SK-N-MC (cell line): ENCODE results near the gene ZFYVE28.
A peak's percentile ranks its signal among the peaks of the same experiment; 100 is the strongest.

Source experiments
- DNase-seq: peaks from one replicate; pipeline ENCODE4 v3.0.0-alpha.2; 2011; ENCODE audit warnings: low read depth, low spot score
- H3K27ac ChIP-seq: fragments of 200-600 bp; sonication (generic); 2 replicates; pipeline ENCODE4 v1.5.1; 2016; ENCODE audit warnings: mixed run types
- H3K36me3 ChIP-seq: fragments of 200-600 bp; sonication (generic); 2 replicates; pipeline ENCODE4 v1.6.1; 2017; ENCODE audit warnings: antibody characterized with exemption, low read length, mixed read lengths; ENCODE audit not compliant: insufficient read depth
- H3K4me3 ChIP-seq: fragments of 200-600 bp; sonication (generic); 2 replicates; pipeline ENCODE4 v1.5.1; 2016
- H3K9ac ChIP-seq: fragments of 200-600 bp; sonication (generic); 2 replicates; pipeline ENCODE4 v1.8.0; 2017; ENCODE audit warnings: mixed run types, mixed read lengths; ENCODE audit not compliant: insufficient read length
- H3K9me3 ChIP-seq: fragments of 200-600 bp; sonication (generic); 2 replicates; pipeline ENCODE4 v1.6.1; 2017; ENCODE audit warnings: low read depth, mild to moderate bottlenecking, antibody characterized with exemption, low read length, moderate library complexity, mixed read lengths
- EZH2 ChIP-seq: fragments of 200-600 bp; sonication (generic); IDR thresholded peaks from one replicate; pipeline ENCODE4 v1.6.1; 2017; ENCODE audit warnings: antibody characterized with exemption
- FOXP2 ChIP-seq: optimal IDR thresholded peaks from 2 replicates; pipeline ENCODE3; 2011; ENCODE audit warnings: mild to moderate bottlenecking, moderate library complexity; ENCODE audit not compliant: insufficient read depth; ENCODE audit errors: extremely low read length, control extremely low read depth
- POLR2AphosphoS5 ChIP-seq: IDR thresholded peaks from 2 replicates; pipeline ENCODE4 v1.6.1; 2012; ENCODE audit warnings: mild to moderate bottlenecking, low read depth, low read length, borderline replicate concordance

ZFYVE28 gene

GRCh38 chr4:2247128-2248043 lies 171.1 kb downstream of the ZFYVE28 start:
- Histone ChIP-seq H3K36me3 (no peaks in the 10 kb centered on the region), H3K9ac (no peak overlapping the region), H3K27ac (no peak overlapping the region), H3K4me3 (no peak overlapping the region), H3K9me3 (no peaks in the 10 kb centered on the region)
- no peak for TF ChIP-seq POLR2AphosphoS5
- no peak for TF ChIP-seq EZH2
- TF ChIP-seq FOXP2: no peak
- DNase-seq: no peak

- no peak for DNase-seq
- TF ChIP-seq EZH2: no peak
- TF ChIP-seq POLR2AphosphoS5: no peak
- no peak for TF ChIP-seq FOXP2
- no peak overlapping the region for H3K9ac ChIP-seq
Measured at GRCh38 chr4:2246384-2247127, 171.9 kb downstream of the ZFYVE28 start.

GRCh38 chr4:2245787-2246275 lies 172.6 kb downstream of the ZFYVE28 start:
- no peak overlapping the region for H3K4me3 ChIP-seq
- H3K9me3 ChIP-seq: no peaks in the 10 kb centered on the region
- H3K9ac ChIP-seq: no peak overlapping the region
- DNase-seq: no peak
- no peak for TF ChIP-seq FOXP2
- no peak for TF ChIP-seq EZH2
- TF ChIP-seq POLR2AphosphoS5: no peak
- no peak overlapping the region for H3K27ac ChIP-seq
- H3K36me3 ChIP-seq: no peaks in the 10 kb centered on the region

More at GRCh38 chr4:2246384-2247127, 171.9 kb downstream of the ZFYVE28 start:
- Histone ChIP-seq H3K9me3 (no peaks in the 10 kb centered on the region), H3K36me3 (no peaks in the 10 kb centered on the region), H3K27ac (no peak overlapping the region), H3K4me3 (no peak overlapping the region)

GRCh38 chr4:2245057-2245786 lies 173.2 kb downstream of the ZFYVE28 start:
- no peak overlapping the region for H3K4me3 ChIP-seq
- DNase-seq: no peak
- H3K9me3 ChIP-seq: no peaks in the 10 kb centered on the region
- TF ChIP-seq FOXP2 (no peak), EZH2 (no peak), POLR2AphosphoS5 (no peak)
- H3K27ac ChIP-seq: peak overlapping the region; percentile 77
- H3K9ac ChIP-seq: no peak overlapping the region
- H3K36me3 ChIP-seq: peaks cover under 1% of the 10 kb centered on the region; the same call in 1 of the 2 replicates

GRCh38 chr4:2243681-2244380 lies 174.6 kb downstream of the ZFYVE28 start:
- H3K9ac ChIP-seq: no peak overlapping the region

GRCh38 chr4:2241410-2242353 lies 176.8 kb downstream of the ZFYVE28 start, which contains the start of the genes HAUS3 and POLN:
TSS of gene HAUS3 (minus strand) at chr4:2242121. CDS start at chr4:2240946, 1,175 bp downstream.
TSS of gene POLN (minus strand) at chr4:2242121. CDS start at chr4:2229231, 12,890 bp downstream.
- Histone ChIP-seq H3K36me3 (peaks cover 32% of the 10 kb centered on the region), H3K27ac (no peak within 1 kb of the TSS), H3K9ac (peak within 1 kb of the TSS; percentile 74), H3K4me3 (peak within 1 kb of the TSS; percentile 87), H3K9me3 (no peaks in the 10 kb centered on the region)
- DNase-seq: peak; percentile 88
- TF ChIP-seq FOXP2: peak; percentile 18
- TF ChIP-seq EZH2: no peak
- TF ChIP-seq POLR2AphosphoS5: peak; percentile 93

More at GRCh38 chr4:2243681-2244380, 174.6 kb downstream of the ZFYVE28 start:
- no peaks in the 10 kb centered on the region for H3K9me3 ChIP-seq
- H3K4me3 ChIP-seq: peak overlapping the region; percentile 18; the same call in 1 of the 2 replicates
- DNase-seq: no peak
- H3K36me3 ChIP-seq: peaks cover 14% of the 10 kb centered on the region
- peak overlapping the region; percentile 77 for H3K27ac ChIP-seq
- TF ChIP-seq POLR2AphosphoS5: no peak
- no peak for TF ChIP-seq FOXP2
- no peak for TF ChIP-seq EZH2
